GM12878 (cell line): ENCODE measurements around the gene LRRC58. TPM values are rescaled to one million over a fixed set of nuclear protein-coding genes. Genes with fewer than 3 reads are reported as not detected.

Experiments
- ATAC-seq: fragments of 200-7000 bp; cut with Tn5 transposase; 3 replicates; pipeline ENCODE4 v1.9.1; 2020; ENCODE audit warnings: mild to moderate bottlenecking, moderate library complexity
- BruUV-seq: library from RNA; stranded (reverse); fragments of 400-500 nt; replicated peaks from 2 replicates; lab custom pipeline; 2021; lab: Mats Ljungman, UMichigan
- CTCF ChIA-PET: fragments of 300-600 bp; sonication (Branson Sonifier 250); formaldehyde crosslinking; extraction: SDS; loops from one replicate; lab custom pipeline; 2021; ENCODE audit warnings: inconsistent platforms; lab: Yijun Ruan, JAX
- POLR2A ChIA-PET: fragments of 350-600 bp; formaldehyde crosslinking; extraction: SDS; loops from one replicate; lab custom pipeline; 2021; ENCODE audit warnings: inconsistent platforms; lab: Charles Lee
- RAD21 ChIA-PET: fragments of 300-600 bp; sonication (Branson Sonifier 250); formaldehyde crosslinking; loops from one replicate; lab custom pipeline; 2023; ENCODE audit warnings: antibody characterized with exemption; ENCODE audit not compliant: unreplicated experiment; lab: Charles Lee
- SMC1A ChIA-PET: fragments of 300-600 bp; sonication (Branson Sonifier 250); formaldehyde crosslinking; loops from one replicate; lab custom pipeline; 2023; ENCODE audit not compliant: unreplicated experiment, uncharacterized antibody; lab: Charles Lee
- DNase-seq: peaks from one replicate; pipeline ENCODE4 v3.0.0-alpha.2; 2011; ENCODE audit warnings: low read depth, low spot score
- FAIRE-seq: peaks from 3 replicates; lab custom pipeline; 2011; peaks lifted over from hg19 to GRCh38; lab: Jason Lieb, UNC
- H2AFZ ChIP-seq: 2 replicates; pipeline ENCODE4 v1.6.0; 2011; ENCODE audit warnings: low read depth, low read length, control low read depth; ENCODE audit not compliant: control insufficient read depth
- H3K27ac ChIP-seq: 2 replicates; pipeline ENCODE4 v1.5.1; 2011; ENCODE audit warnings: control low read depth; ENCODE audit not compliant: control insufficient read depth, insufficient read depth
- H3K27me3 ChIP-seq, 2 experiments: replicated peaks in 1 of 2; 2 replicates each; pipeline versions ENCODE4 v1.6.0 to v1.6.1; 2011; ENCODE audit warnings: low read length in 1 of 2; ENCODE audit not compliant: control insufficient read depth in 2 of 2, insufficient read depth in 2 of 2
- H3K36me3 ChIP-seq, 2 experiments: 2 replicates each; pipeline ENCODE4 v1.5.1; 2011; ENCODE audit warnings: low read length in 1 of 2; ENCODE audit not compliant: control insufficient read depth in 2 of 2, insufficient read depth in 2 of 2
- H3K4me1 ChIP-seq: 2 replicates; pipeline ENCODE4 v1.6.1; 2011; ENCODE audit warnings: mild to moderate bottlenecking, low read length, moderate library complexity, mixed read lengths; ENCODE audit not compliant: control insufficient read depth, insufficient read depth
- H3K4me2 ChIP-seq: 2 replicates; pipeline ENCODE4 v1.6.0; 2011; ENCODE audit warnings: control low read depth; ENCODE audit not compliant: control insufficient read depth, insufficient read depth
- H3K4me3 ChIP-seq: fragments of 200-600 bp; sonication (generic); 2 replicates; pipeline ENCODE4 v1.5.1; 2016
- H3K79me2 ChIP-seq: 2 replicates; pipeline ENCODE4 v1.6.0; 2011; ENCODE audit warnings: low read length; ENCODE audit not compliant: control insufficient read depth, insufficient read depth
- H3K9ac ChIP-seq: 2 replicates; pipeline ENCODE4 v1.8.0; 2011; ENCODE audit warnings: low read length, control low read depth, mixed read lengths; ENCODE audit not compliant: control insufficient read depth, insufficient read depth
- H3K9me3 ChIP-seq: replicated peaks from 3 replicates; pipeline ENCODE4 v1.5.1; 2011; ENCODE audit warnings: mild to moderate bottlenecking, low read length; ENCODE audit not compliant: control insufficient read depth, insufficient read depth
- H4K20me1 ChIP-seq: 2 replicates; pipeline ENCODE4 v1.6.0; 2011; ENCODE audit not compliant: control insufficient read depth, insufficient read depth
- BCL11A ChIP-seq: IDR thresholded peaks from 2 replicates; pipeline ENCODE4 v1.6.1; 2011; ENCODE audit warnings: low read depth, low read length
- BHLHE40 ChIP-seq, 2 experiments: fragments of 450-650 bp in 1 of 2; IDR thresholded peaks; 2 replicates each; pipeline ENCODE4 v1.6.1; 2011 to 2017; ENCODE audit warnings: low read depth in 2 of 2, borderline replicate concordance in 1 of 2, improper control_type of control experiment in 1 of 2, low read length in 1 of 2, mild to moderate bottlenecking in 1 of 2
- DPF2 ChIP-seq: fragments of 450-650 bp; IDR thresholded peaks from 2 replicates; pipeline ENCODE4 v1.6.1; 2017; ENCODE audit warnings: mild to moderate bottlenecking
- KAT2A ChIP-seq: conservative IDR thresholded peaks from 2 replicates; pipeline ENCODE4 v1.6.1; 2011; ENCODE audit warnings: low read depth, low read length; ENCODE audit not compliant: control insufficient read depth
- MYC ChIP-seq: IDR thresholded peaks from 2 replicates; pipeline ENCODE4 v1.6.1; 2011; ENCODE audit warnings: mild to moderate bottlenecking, low read length, moderate library complexity, inconsistent platforms; ENCODE audit not compliant: insufficient read depth, insufficient replicate concordance, insufficient read length, severe bottlenecking
- POLR2A ChIP-seq: IDR thresholded peaks from 2 replicates; pipeline ENCODE4 v1.6.1; 2011; ENCODE audit warnings: low read depth, mild to moderate bottlenecking, low read length
- RBBP5 ChIP-seq: fragments of 200-600 bp; sonication (generic); conservative IDR thresholded peaks from 2 replicates; pipeline ENCODE4 v1.6.1; 2016
- SUPT20H ChIP-seq: IDR thresholded peaks from 2 replicates; pipeline ENCODE4 v1.6.1; 2011; ENCODE audit warnings: low read depth, mild to moderate bottlenecking, low read length, moderate library complexity, borderline replicate concordance; ENCODE audit not compliant: control insufficient read depth
- TCF12 ChIP-seq: IDR thresholded peaks from 2 replicates; pipeline ENCODE4 v1.6.1; 2011; ENCODE audit warnings: low read depth, mild to moderate bottlenecking, low read length
- ZSCAN29 ChIP-seq: fragments of 450-650 bp; IDR thresholded peaks from 2 replicates; pipeline ENCODE4 v1.6.1; 2017; ENCODE audit warnings: mild to moderate bottlenecking, moderate library complexity
- WGBS: methylation state at CpG from one replicate; pipeline ENCODE4 v1.1.6; 2016; ENCODE audit warnings: low lambda C conversion rate; ENCODE audit not compliant: insufficient replicate concordance, insufficient coverage; ENCODE audit errors: missing lambda C conversion rate; 5-methylcytosine and 5-hydroxymethylcytosine counted together
- in situ Hi-C: fragments of 300-500 bp; cut with MboI; formaldehyde crosslinking; loops from 9 replicates; pipeline ENCODE4 v1.14.3; 2018; ENCODE audit warnings: mixed read lengths
- intact Hi-C: fragments of 100-400 bp; cut with micrococcal nuclease; formaldehyde crosslinking; loops from one replicate; pipeline ENCODE4 v1.14.2; 2022; ENCODE audit not compliant: unreplicated experiment
- polyA plus RNA-seq, 11 experiments: library from polyadenylated mRNA; depleted of rRNA in 4 of 11; unstranded in 6 of 11; stranded (reverse) in 5 of 11; fragments of >200 nt; fragmentation: Nextera tagmentation in 4 of 11; fragmentation: Illumina TruSeq in 1 of 11; extraction: Ambion mirVana in 4 of 11; extraction: Trizol in 1 of 11; gene quantifications; 1 replicate in 1 of 11; 2 replicates in 10 of 11; pipeline versions ENCODE4 v1.2.1 to v1.2.3, GENCODE V29; 2011 to 2016; ENCODE audit warnings: inconsistent platforms in 2 of 11, missing spikeins in 2 of 11, low read depth in 1 of 11
- total RNA-seq, 4 experiments: library from RNA; depleted of rRNA in 3 of 4; stranded (reverse); fragments of >200 nt in 3 of 4; fragmentation: Illumina TruSeq in 1 of 4; extraction: Trizol in 1 of 4; gene quantifications; 2 replicates each; pipeline versions ENCODE4 v1.2.1 to v1.2.3, GENCODE V29; 2013 to 2021
- TF ChIP-seq, protein P1 (sequence below): fragments of 150-350 bp; IDR thresholded peaks from 2 replicates; pipeline ENCODE4 v1.6.1; 2016; ENCODE audit warnings: low read depth, low read length
- TF ChIP-seq, protein P2 (sequence below): fragments of 450-650 bp; IDR thresholded peaks from 2 replicates; pipeline ENCODE4 v1.6.1; 2014; ENCODE audit warnings: mild to moderate bottlenecking
- TF ChIP-seq, protein P3 (sequence below): fragments of 450-650 bp; IDR thresholded peaks from 2 replicates; pipeline ENCODE4 v1.6.1; 2017; ENCODE audit warnings: low read depth, mild to moderate bottlenecking, moderate library complexity
- TF ChIP-seq, protein P4 (sequence below): IDR thresholded peaks from 2 replicates; pipeline ENCODE4 v1.6.1; 2011; ENCODE audit warnings: borderline replicate concordance, low read depth, mild to moderate bottlenecking, moderate library complexity, mixed read lengths, low read length; ENCODE audit not compliant: insufficient read depth; ENCODE audit errors: extremely low read length

LRRC58 gene
- total and polyA plus RNA-seq, 10 of the 15 experiments (the other 5 are each of a cell fraction or from before 2014, with no cell fraction given): 7.7 to 29.5 (median 18.8) TPM

DNA sequence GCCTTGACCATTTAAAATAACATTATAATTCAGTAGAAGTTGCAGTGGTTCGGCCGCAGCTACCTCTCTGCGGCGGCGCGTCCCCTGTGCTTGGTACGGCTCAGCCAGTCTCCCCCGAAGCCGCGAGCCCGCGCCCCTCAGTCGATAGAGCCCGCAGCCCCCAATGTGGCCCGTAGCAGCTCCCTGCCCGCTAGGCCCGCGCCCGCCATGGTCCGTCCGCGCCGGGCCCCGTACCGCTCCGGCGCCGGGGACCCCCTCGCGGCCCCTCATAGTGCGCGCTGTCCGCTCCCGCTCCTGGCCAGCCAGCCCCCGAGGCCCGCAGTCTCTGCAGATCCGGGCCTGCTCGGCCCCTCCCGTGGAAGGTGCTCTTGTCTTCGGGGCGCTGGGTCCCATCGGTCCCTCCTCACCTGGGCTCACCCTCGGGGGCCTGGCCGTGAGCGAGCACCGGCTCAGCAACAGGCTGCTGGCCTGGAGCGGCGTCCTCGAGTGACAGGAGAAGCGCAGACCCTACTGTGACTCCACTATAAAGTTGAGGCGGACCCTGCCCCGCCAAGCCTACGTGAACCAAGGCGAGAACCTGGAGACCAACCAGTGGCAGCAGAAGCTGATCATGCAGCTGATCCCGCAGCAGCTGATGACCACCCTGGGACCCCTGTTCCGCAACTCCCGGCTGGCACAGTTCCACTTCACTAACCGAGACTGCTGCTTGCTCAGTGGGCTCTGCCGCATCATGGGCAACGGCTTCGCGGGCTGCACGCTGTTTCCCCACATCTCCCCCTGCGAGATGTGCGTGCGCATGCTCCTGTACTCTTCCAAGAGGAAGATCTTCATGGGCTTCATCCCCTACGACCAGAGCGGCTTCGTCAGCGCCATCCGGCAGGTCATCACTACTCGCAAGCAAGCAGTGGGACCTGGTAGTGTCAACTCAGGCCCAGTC is 42.4 kb downstream of the LRRC58 start (continued):
- TF ChIP-seq, protein P1, sequence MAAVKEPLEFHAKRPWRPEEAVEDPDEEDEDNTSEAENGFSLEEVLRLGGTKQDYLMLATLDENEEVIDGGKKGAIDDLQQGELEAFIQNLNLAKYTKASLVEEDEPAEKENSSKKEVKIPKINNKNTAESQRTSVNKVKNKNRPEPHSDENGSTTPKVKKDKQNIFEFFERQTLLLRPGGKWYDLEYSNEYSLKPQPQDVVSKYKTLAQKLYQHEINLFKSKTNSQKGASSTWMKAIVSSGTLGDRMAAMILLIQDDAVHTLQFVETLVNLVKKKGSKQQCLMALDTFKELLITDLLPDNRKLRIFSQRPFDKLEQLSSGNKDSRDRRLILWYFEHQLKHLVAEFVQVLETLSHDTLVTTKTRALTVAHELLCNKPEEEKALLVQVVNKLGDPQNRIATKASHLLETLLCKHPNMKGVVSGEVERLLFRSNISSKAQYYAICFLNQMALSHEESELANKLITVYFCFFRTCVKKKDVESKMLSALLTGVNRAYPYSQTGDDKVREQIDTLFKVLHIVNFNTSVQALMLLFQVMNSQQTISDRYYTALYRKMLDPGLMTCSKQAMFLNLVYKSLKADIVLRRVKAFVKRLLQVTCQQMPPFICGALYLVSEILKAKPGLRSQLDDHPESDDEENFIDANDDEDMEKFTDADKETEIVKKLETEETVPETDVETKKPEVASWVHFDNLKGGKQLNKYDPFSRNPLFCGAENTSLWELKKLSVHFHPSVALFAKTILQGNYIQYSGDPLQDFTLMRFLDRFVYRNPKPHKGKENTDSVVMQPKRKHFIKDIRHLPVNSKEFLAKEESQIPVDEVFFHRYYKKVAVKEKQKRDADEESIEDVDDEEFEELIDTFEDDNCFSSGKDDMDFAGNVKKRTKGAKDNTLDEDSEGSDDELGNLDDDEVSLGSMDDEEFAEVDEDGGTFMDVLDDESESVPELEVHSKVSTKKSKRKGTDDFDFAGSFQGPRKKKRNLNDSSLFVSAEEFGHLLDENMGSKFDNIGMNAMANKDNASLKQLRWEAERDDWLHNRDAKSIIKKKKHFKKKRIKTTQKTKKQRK: no peak
- TF ChIP-seq ZSCAN29: no peak

DNA sequence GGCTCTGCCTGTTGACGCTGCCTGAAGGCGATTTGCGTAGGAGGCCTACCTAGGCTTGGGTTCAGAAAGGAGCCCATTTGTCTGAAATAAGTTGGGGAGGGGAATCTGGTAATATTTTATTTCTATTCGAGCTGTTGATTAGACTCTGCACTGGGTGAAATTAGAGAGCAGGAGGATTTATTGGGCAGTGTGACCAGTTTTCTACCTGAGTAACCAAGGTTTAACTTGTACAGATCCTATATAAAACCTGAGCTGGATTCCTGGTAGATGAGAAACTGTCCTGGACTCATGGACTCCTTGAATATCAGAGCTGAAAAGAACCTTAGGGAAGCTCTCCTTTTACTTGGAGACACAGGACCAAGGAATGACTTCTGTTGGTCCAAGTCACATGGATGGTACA is 44.5 kb downstream of the LRRC58 start:
- no peak overlapping the region for H2AFZ ChIP-seq
- in situ Hi-C loops: no loop called here
- no peak for ATAC-seq
- H3K79me2 ChIP-seq: no peaks in the 10 kb centered on the region
- ChIA-PET SMC1A (no interaction called here), CTCF (interaction anchor here (0.9 kb wide), 1 partner anchor 113 kb away, joined by 4 read pairs; no protein-coding TSS in a partner anchor), POLR2A (no interaction called here), RAD21 (no interaction called here)
- FAIRE-seq: no peak
- intact Hi-C loops: no loop called here
- no peaks in the 10 kb centered on the region for H3K4me1 ChIP-seq
- WGBS: 88% methylated on average over 4 of the region's 4 CpGs
- no peaks in the 10 kb centered on the region for H3K36me3 ChIP-seq
- H3K9me3 ChIP-seq: no peaks in the 10 kb centered on the region; the same call in 2 of the 3 replicates
- H3K27me3 ChIP-seq: no peaks in the 10 kb centered on the region
- DNase-seq: no peak
- BruUV-seq: no TSS peak
- H3K9ac ChIP-seq: no peak overlapping the region
- no peak overlapping the region for H3K27ac ChIP-seq
- no peak overlapping the region for H3K4me2 ChIP-seq
- no peak overlapping the region for H3K4me3 ChIP-seq
- no peaks in the 10 kb centered on the region for H4K20me1 ChIP-seq
- TF ChIP-seq, protein P2, sequence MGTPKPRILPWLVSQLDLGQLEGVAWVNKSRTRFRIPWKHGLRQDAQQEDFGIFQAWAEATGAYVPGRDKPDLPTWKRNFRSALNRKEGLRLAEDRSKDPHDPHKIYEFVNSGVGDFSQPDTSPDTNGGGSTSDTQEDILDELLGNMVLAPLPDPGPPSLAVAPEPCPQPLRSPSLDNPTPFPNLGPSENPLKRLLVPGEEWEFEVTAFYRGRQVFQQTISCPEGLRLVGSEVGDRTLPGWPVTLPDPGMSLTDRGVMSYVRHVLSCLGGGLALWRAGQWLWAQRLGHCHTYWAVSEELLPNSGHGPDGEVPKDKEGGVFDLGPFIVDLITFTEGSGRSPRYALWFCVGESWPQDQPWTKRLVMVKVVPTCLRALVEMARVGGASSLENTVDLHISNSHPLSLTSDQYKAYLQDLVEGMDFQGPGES: no peak
- TF ChIP-seq POLR2A (no peak), BCL11A (no peak), TCF12 (no peak), BHLHE40 (IDR thresholded peaks at IDR 0.05; ENCODE audit: borderline replicate concordance in 1 of 2, low read depth in 2 of 2, low read length in 1 of 2) (no peak), RBBP5 (no peak), KAT2A (no peak), MYC (no peak), DPF2 (no peak), SUPT20H (no peak)
- TF ChIP-seq, protein P3, sequence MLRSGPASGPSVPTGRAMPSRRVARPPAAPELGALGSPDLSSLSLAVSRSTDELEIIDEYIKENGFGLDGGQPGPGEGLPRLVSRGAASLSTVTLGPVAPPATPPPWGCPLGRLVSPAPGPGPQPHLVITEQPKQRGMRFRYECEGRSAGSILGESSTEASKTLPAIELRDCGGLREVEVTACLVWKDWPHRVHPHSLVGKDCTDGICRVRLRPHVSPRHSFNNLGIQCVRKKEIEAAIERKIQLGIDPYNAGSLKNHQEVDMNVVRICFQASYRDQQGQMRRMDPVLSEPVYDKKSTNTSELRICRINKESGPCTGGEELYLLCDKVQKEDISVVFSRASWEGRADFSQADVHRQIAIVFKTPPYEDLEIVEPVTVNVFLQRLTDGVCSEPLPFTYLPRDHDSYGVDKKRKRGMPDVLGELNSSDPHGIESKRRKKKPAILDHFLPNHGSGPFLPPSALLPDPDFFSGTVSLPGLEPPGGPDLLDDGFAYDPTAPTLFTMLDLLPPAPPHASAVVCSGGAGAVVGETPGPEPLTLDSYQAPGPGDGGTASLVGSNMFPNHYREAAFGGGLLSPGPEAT: no peak
- TF ChIP-seq, protein P4, sequence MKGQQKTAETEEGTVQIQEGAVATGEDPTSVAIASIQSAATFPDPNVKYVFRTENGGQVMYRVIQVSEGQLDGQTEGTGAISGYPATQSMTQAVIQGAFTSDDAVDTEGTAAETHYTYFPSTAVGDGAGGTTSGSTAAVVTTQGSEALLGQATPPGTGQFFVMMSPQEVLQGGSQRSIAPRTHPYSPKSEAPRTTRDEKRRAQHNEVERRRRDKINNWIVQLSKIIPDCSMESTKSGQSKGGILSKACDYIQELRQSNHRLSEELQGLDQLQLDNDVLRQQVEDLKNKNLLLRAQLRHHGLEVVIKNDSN: no peak
